ENCODE results near the gene PNLIP.

DNA sequence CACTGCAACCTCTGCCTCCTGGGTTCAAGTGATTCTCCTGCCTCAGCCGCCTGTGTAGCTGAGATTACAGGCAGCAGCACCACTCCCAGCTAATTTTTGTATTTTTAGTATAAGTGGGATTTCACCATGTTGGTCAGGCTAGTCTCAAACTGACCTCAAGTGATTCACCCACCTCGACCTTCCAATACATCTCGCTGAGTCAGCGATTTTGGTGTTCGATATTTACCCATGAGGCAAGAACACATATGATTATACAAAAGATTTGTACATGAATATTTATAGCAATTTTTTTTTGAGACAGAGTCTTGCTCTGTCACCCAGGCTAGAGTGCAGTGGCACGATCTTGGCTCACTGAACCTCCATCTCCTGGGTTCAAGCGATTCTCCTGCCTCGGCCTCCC, 19.8 kb downstream of the PNLIP start:
- TF ChIP-seq, protein P1, sequence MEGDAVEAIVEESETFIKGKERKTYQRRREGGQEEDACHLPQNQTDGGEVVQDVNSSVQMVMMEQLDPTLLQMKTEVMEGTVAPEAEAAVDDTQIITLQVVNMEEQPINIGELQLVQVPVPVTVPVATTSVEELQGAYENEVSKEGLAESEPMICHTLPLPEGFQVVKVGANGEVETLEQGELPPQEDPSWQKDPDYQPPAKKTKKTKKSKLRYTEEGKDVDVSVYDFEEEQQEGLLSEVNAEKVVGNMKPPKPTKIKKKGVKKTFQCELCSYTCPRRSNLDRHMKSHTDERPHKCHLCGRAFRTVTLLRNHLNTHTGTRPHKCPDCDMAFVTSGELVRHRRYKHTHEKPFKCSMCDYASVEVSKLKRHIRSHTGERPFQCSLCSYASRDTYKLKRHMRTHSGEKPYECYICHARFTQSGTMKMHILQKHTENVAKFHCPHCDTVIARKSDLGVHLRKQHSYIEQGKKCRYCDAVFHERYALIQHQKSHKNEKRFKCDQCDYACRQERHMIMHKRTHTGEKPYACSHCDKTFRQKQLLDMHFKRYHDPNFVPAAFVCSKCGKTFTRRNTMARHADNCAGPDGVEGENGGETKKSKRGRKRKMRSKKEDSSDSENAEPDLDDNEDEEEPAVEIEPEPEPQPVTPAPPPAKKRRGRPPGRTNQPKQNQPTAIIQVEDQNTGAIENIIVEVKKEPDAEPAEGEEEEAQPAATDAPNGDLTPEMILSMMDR (IDR thresholded peaks at IDR 0.05) = no peak
- TF ChIP-seq POLR2AphosphoS5 (IDR thresholded peaks at IDR 0.05) (no peak), POLR2A (IDR thresholded peaks at IDR 0.05) (no peak), EP300 (IDR thresholded peaks at IDR 0.05) (no peak)
